ENCODE results near the gene KRTAP19-2.

- no peak for TF ChIP-seq CTCF (IDR thresholded peaks at IDR 0.05)
- TF ChIP-seq POLR2A (IDR thresholded peaks at IDR 0.05), result no peak
These were observed 7.1 kb downstream of the KRTAP19-2 start, which contains the start of gene KRTAP19-1 for GRCh38 chr21:30480145-30480544.
